Left kidney (tissue), 2 donors: Measurements from ENCODE around the gene FAF2. TPM values are rescaled to one million over a fixed set of nuclear protein-coding genes. Genes with fewer than 3 reads are reported as not detected.

ENCODE experiments used
- DNase-seq: peaks from one replicate; pipeline ENCODE4 v3.0.0-alpha.2; 2013
- polyA plus RNA-seq: library from polyadenylated mRNA; unstranded; fragments of 120-200 nt; gene quantifications from one replicate; pipeline ENCODE4 v1.2.1, GENCODE V29; 2013; ENCODE audit not compliant: insufficient read length

Gene FAF2
- polyA plus RNA-seq, 1 donor, result 56.6 TPM

- DNase-seq, result no peak
Observed at GRCh38 chr5:176530393-176530982, 82.3 kb downstream of the FAF2 start.

GRCh38 chr5:176530983-176531901, 83.1 kb downstream of the FAF2 start:
- no peak for DNase-seq

- no peak for DNase-seq
Observed at GRCh38 chr5:176531902-176532493, 83.8 kb downstream of the FAF2 start.

- no peak for DNase-seq
Observed at GRCh38 chr5:176532795-176533194, 84.6 kb downstream of the FAF2 start.

- DNase-seq, result no peak
Observed at GRCh38 chr5:176533390-176533789, 85.2 kb downstream of the FAF2 start.

GRCh38 chr5:176533894-176534611, 85.9 kb downstream of the FAF2 start:
- no peak for DNase-seq

- no peak for DNase-seq
Observed at GRCh38 chr5:176534640-176535039, 86.5 kb downstream of the FAF2 start.

- DNase-seq, result no peak
Observed at GRCh38 chr5:176535101-176535663, 87.0 kb downstream of the FAF2 start.

- no peak for DNase-seq
Observed at GRCh38 chr5:176535664-176536131, 87.5 kb downstream of the FAF2 start.

- peak; percentile 75 for DNase-seq
Observed at GRCh38 chr5:176536132-176536901, 88.1 kb downstream of the FAF2 start.

- DNase-seq, result peak; percentile 98
Observed at GRCh38 chr5:176536902-176537553, 88.8 kb downstream of the FAF2 start, which contains the start of gene RNF44. Gene RNF44 (minus strand): TSS chr5:176537402. CDS start chr5:176532472, 4,930 bp downstream.

GRCh38 chr5:176537554-176538229, 89.5 kb downstream of the FAF2 start:
- peak; percentile 98 for DNase-seq

GRCh38 chr5:176538230-176538988, 90.2 kb downstream of the FAF2 start:
- no peak for DNase-seq

GRCh38 chr5:176538989-176539384, 90.8 kb downstream of the FAF2 start:
- DNase-seq, result no peak

GRCh38 chr5:176540476-176540899, 92.3 kb downstream of the FAF2 start:
- DNase-seq, result no peak

GRCh38 chr5:176540956-176541337, 92.8 kb downstream of the FAF2 start:
- no peak for DNase-seq

GRCh38 chr5:176541338-176542134, 93.4 kb downstream of the FAF2 start:
- DNase-seq, result no peak

- no peak for DNase-seq
Observed at GRCh38 chr5:176542135-176542595, 94.0 kb downstream of the FAF2 start.
